ENCODE results near the gene ARID4A.
"Not testable (repeated sequence)": the region's sequence is repeated elsewhere in the genome, so short reads cannot be mapped to it uniquely, and the experiment has no call there.

Gene ARID4A, protein sequence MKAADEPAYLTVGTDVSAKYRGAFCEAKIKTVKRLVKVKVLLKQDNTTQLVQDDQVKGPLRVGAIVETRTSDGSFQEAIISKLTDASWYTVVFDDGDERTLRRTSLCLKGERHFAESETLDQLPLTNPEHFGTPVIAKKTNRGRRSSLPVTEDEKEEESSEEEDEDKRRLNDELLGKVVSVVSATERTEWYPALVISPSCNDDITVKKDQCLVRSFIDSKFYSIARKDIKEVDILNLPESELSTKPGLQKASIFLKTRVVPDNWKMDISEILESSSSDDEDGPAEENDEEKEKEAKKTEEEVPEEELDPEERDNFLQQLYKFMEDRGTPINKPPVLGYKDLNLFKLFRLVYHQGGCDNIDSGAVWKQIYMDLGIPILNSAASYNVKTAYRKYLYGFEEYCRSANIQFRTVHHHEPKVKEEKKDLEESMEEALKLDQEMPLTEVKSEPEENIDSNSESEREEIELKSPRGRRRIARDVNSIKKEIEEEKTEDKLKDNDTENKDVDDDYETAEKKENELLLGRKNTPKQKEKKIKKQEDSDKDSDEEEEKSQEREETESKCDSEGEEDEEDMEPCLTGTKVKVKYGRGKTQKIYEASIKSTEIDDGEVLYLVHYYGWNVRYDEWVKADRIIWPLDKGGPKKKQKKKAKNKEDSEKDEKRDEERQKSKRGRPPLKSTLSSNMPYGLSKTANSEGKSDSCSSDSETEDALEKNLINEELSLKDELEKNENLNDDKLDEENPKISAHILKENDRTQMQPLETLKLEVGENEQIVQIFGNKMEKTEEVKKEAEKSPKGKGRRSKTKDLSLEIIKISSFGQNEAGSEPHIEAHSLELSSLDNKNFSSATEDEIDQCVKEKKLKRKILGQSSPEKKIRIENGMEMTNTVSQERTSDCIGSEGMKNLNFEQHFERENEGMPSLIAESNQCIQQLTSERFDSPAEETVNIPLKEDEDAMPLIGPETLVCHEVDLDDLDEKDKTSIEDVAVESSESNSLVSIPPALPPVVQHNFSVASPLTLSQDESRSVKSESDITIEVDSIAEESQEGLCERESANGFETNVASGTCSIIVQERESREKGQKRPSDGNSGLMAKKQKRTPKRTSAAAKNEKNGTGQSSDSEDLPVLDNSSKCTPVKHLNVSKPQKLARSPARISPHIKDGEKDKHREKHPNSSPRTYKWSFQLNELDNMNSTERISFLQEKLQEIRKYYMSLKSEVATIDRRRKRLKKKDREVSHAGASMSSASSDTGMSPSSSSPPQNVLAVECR

DNA sequence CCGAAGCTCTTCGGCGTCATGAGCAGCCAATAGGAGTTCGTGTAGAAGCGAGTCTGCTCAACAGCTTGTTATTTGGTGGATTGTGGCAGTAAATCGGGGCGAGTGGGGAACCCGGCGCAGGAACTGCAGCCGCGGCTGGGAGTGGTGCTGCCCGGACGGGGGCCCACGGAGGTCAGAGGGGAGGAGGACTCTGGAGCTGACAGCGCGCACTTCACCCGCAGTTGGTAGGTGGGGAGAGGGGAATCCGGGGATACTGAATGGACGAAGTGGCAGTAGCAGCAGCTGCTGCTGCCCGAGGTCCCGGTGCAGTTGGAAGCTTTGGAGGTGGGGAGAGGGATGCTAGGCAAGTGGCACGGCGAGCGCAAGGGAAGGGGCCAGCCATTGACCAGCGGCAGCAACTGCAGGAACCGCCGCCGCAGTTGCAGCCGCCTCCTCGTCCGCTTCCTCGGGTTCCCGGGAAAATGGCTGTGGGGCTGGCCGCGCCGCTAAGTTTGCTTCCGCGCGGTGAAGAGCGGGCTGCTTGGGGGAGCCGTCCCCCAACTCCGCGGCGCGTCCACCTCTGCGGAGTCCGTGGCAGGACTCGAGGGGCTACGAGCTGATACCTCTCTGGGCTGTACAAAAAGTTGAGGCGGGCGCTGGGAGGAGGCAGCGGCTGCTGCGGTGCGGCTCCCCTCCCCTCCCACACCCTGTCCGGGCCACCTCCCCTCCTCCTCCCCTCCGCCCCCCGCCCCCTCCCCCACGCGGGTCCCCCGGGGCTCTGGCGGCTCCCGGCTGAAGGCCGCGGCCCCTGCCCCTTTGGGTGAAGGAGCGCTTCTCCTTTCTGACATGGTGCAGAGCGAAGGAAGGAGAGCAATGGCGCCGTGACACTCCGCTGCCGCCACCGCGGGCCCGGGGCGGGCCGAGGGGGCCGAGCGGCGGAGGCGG, at the start of gene ARID4A:
TSS of gene ARID4A (plus strand) at position 79 of the 924 bp plus-strand sequence. CDS start 1,300 bp downstream, outside the sequence.
- peak; percentile 35 for ATAC-seq
- no peak for TF ChIP-seq TCF4 (CRISPR knock-in tag; IDR thresholded peaks at IDR 0.05; ENCODE audit: borderline replicate concordance)
- TF ChIP-seq POU6F1 (CRISPR knock-in tag; IDR thresholded peaks at IDR 0.05; ENCODE audit: borderline replicate concordance, low read depth): 0 out of 2 replicates have a peak, but pooled peaks have one; percentile 88

GRCh38 chr14:58249611-58250010, 48.7 kb upstream of the ARID4A start:
- no peak for ATAC-seq
- TF ChIP-seq TOX (CRISPR knock-in tag; IDR thresholded peaks at IDR 0.05; ENCODE audit: borderline replicate concordance): no peak

GRCh38 chr14:58258156-58258555, 40.2 kb upstream of the ARID4A start:
- TF ChIP-seq RARB (CRISPR knock-in tag; IDR thresholded peaks at IDR 0.05) (no peak), SNAI2 (CRISPR knock-in tag; IDR thresholded peaks at IDR 0.05) (no peak), POU6F1 (CRISPR knock-in tag; IDR thresholded peaks at IDR 0.05; ENCODE audit: borderline replicate concordance, low read depth) (no peak), PPARA (CRISPR knock-in tag; IDR thresholded peaks at IDR 0.05; ENCODE audit: borderline replicate concordance) (no peak), TSHZ2 (CRISPR knock-in tag; IDR thresholded peaks at IDR 0.05) (no peak), GLIS3 (CRISPR knock-in tag; IDR thresholded peaks at IDR 0.05) (no peak), TOX (CRISPR knock-in tag; IDR thresholded peaks at IDR 0.05; ENCODE audit: borderline replicate concordance) (no peak), ZC3H10 (CRISPR knock-in tag; IDR thresholded peaks at IDR 0.05) (no peak), ZFP30 (CRISPR knock-in tag; IDR thresholded peaks at IDR 0.05) (no peak), ZNF565 (CRISPR knock-in tag; conservative IDR thresholded peaks at IDR 0.05; ENCODE audit: low read depth) (no peak), ZNF70 (CRISPR knock-in tag; IDR thresholded peaks at IDR 0.05) (no peak), ARNTL (CRISPR knock-in tag; IDR thresholded peaks at IDR 0.05; ENCODE audit: borderline replicate concordance, low read depth) (no peak), TCF4 (CRISPR knock-in tag; IDR thresholded peaks at IDR 0.05; ENCODE audit: borderline replicate concordance) (no peak)
- TF ChIP-seq, protein P1, sequence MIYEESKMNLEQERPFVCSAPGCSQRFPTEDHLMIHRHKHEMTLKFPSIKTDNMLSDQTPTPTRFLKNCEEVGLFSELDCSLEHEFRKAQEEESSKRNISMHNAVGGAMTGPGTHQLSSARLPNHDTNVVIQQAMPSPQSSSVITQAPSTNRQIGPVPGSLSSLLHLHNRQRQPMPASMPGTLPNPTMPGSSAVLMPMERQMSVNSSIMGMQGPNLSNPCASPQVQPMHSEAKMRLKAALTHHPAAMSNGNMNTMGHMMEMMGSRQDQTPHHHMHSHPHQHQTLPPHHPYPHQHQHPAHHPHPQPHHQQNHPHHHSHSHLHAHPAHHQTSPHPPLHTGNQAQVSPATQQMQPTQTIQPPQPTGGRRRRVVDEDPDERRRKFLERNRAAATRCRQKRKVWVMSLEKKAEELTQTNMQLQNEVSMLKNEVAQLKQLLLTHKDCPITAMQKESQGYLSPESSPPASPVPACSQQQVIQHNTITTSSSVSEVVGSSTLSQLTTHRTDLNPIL (CRISPR knock-in tag; IDR thresholded peaks at IDR 0.05; ENCODE audit: low read depth): no peak

DNA sequence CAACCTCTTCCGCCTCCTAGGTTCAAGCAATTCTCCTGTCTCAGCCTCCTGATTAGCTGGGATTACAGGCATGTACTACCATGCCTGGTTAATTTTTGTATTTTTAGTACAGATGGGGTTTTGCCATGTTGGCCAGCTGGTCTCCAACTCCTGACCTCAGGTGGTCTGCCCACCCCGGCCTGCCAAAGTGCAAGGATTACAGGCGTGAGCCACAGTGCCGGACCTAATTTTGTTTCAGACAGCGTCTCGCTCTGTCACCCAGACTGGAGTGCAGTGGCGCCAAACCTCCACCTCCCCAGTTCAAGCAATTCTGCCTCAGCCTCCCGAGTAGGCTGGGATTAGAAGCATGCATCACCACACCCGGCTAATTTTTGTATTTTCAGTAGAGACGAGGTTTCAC, 36.4 kb upstream of the ARID4A start:
- not testable (repeated sequence) for ATAC-seq

More at GRCh38 chr14:58258156-58258555, 40.2 kb upstream of the ARID4A start:
- ATAC-seq: peak; percentile 59
